ENCODE data around the gene ADCY2. TPM values are rescaled to one million over a fixed set of nuclear protein-coding genes. Genes with fewer than 3 reads are reported as not detected.

ADCY2 gene
- total and polyA plus RNA-seq, 9 of the 15 experiments (the other 6 are each of a cell fraction or from before 2014, with no cell fraction given), result 0.01 to 0.15 (median 0.03) TPM; not detected in 5

DNA sequence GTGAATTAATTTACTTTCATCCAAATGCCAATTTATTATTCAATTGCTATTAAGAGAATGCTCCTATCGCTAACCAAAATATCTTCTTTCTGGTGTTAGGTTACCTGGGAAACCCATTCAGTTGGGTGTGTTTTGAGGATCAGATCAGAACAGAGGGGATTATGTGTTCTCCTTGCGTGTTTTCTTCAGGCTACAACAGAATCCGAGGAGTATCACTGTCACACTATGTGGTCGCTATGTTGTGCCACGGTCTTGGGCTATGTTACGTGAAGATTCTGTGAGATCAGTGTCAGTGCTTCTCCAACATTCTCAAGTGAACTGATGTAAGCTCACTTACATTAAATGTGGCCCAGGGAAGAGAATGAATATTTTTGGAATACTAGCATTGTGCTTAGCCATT is 39.0 kb downstream of the ADCY2 start (continued):
- TF ChIP-seq TBL1XR1 (IDR thresholded peaks at IDR 0.05; ENCODE audit: low read length in 2 of 2), result no peak
- TF ChIP-seq ZNF165 (CRISPR knock-in tag; IDR thresholded peaks at IDR 0.05; ENCODE audit: borderline replicate concordance), result no peak

DNA sequence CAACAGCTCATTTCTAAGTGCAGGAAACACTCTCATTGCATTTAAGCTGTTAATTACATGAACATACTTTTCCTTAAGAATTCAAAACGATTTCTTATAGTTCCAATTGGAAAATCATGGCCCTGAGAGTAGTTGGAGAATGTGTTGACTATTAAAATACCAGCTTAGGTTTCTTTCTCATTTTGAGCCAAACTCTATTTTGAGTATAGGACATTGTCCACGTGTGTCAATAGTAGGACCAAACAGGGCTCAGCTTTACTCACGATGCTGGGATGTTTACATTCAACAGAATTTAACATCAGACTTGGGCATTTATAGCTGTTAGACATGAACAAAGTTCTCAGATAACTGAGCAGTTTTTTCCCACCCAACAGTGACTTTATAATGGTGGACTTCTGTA is 39.6 kb downstream of the ADCY2 start:
- intact Hi-C loops (cut with micrococcal nuclease), result no loop called here
- TF ChIP-seq, protein P1, sequence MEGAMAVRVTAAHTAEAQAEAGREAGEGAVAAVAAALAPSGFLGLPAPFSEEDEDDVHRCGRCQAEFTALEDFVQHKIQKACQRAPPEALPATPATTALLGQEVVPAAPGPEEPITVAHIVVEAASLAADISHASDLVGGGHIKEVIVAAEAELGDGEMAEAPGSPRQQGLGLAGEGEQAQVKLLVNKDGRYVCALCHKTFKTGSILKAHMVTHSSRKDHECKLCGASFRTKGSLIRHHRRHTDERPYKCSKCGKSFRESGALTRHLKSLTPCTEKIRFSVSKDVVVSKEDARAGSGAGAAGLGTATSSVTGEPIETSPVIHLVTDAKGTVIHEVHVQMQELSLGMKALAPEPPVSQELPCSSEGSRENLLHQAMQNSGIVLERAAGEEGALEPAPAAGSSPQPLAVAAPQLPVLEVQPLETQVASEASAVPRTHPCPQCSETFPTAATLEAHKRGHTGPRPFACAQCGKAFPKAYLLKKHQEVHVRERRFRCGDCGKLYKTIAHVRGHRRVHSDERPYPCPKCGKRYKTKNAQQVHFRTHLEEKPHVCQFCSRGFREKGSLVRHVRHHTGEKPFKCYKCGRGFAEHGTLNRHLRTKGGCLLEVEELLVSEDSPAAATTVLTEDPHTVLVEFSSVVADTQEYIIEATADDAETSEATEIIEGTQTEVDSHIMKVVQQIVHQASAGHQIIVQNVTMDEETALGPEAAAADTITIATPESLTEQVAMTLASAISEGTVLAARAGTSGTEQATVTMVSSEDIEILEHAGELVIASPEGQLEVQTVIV (CRISPR knock-in tag; IDR thresholded peaks at IDR 0.05; ENCODE audit: borderline replicate concordance), result no peak
- TF ChIP-seq TEAD2 (tag; IDR thresholded peaks at IDR 0.05), result no peak
- TF ChIP-seq, protein P2, sequence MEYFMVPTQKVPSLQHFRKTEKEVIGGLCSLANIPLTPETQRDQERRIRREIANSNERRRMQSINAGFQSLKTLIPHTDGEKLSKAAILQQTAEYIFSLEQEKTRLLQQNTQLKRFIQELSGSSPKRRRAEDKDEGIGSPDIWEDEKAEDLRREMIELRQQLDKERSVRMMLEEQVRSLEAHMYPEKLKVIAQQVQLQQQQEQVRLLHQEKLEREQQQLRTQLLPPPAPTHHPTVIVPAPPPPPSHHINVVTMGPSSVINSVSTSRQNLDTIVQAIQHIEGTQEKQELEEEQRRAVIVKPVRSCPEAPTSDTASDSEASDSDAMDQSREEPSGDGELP (CRISPR knock-in tag; IDR thresholded peaks at IDR 0.05; ENCODE audit: borderline replicate concordance), result no peak
- TF ChIP-seq PHF21A (IDR thresholded peaks at IDR 0.05; ENCODE audit: borderline replicate concordance, low read depth), result no peak
- TF ChIP-seq, protein P3, sequence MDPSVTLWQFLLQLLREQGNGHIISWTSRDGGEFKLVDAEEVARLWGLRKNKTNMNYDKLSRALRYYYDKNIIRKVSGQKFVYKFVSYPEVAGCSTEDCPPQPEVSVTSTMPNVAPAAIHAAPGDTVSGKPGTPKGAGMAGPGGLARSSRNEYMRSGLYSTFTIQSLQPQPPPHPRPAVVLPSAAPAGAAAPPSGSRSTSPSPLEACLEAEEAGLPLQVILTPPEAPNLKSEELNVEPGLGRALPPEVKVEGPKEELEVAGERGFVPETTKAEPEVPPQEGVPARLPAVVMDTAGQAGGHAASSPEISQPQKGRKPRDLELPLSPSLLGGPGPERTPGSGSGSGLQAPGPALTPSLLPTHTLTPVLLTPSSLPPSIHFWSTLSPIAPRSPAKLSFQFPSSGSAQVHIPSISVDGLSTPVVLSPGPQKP (CRISPR knock-in tag; IDR thresholded peaks at IDR 0.05), result no peak
- TF ChIP-seq, protein P4, sequence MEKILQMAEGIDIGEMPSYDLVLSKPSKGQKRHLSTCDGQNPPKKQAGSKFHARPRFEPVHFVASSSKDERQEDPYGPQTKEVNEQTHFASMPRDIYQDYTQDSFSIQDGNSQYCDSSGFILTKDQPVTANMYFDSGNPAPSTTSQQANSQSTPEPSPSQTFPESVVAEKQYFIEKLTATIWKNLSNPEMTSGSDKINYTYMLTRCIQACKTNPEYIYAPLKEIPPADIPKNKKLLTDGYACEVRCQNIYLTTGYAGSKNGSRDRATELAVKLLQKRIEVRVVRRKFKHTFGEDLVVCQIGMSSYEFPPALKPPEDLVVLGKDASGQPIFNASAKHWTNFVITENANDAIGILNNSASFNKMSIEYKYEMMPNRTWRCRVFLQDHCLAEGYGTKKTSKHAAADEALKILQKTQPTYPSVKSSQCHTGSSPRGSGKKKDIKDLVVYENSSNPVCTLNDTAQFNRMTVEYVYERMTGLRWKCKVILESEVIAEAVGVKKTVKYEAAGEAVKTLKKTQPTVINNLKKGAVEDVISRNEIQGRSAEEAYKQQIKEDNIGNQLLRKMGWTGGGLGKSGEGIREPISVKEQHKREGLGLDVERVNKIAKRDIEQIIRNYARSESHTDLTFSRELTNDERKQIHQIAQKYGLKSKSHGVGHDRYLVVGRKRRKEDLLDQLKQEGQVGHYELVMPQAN (IDR thresholded peaks at IDR 0.05; ENCODE audit: borderline replicate concordance), result no peak
- no peak for TF ChIP-seq SIN3A (IDR thresholded peaks at IDR 0.05; ENCODE audit: borderline replicate concordance in 2 of 2, control insufficient read depth in 1 of 2, low read depth in 2 of 2, low read length in 2 of 2)
- no peak for TF ChIP-seq MCM5 (IDR thresholded peaks at IDR 0.05; ENCODE audit: low read depth)
- no peak for TF ChIP-seq HEY1 (CRISPR knock-in tag; IDR thresholded peaks at IDR 0.05; ENCODE audit: borderline replicate concordance)

More for the DNA sequence above, 39.6 kb downstream of the ADCY2 start:
- H3K27me3 ChIP-seq (ENCODE audit: control insufficient read depth in 2 of 2, insufficient read depth in 2 of 2, low read length in 2 of 2), result no peaks in the 10 kb centered on the region
- ATAC-seq (no peak), DNase-seq (ENCODE audit: extremely low read depth in 1 of 4, low spot score in 3 of 4) (no peak), FAIRE-seq (no peak)
- CTCF ChIA-PET (ENCODE audit: low intra/inter-chr PET ratio), result no interaction called here
- H3K9me1 ChIP-seq (ENCODE audit: control insufficient read depth, insufficient read depth, low read length), result no peaks in the 10 kb centered on the region
- H3K4me3 ChIP-seq, result no peak overlapping the region
- no peak overlapping the region for H3K27ac ChIP-seq (ENCODE audit: extremely low read depth, low read depth, low read length)
- H3K36me3 ChIP-seq (ENCODE audit: control insufficient read depth, insufficient read depth, low read length), result no peaks in the 10 kb centered on the region
- BruUV-seq (replicated peaks), result no TSS peak
- no peak overlapping the region for H2AFZ ChIP-seq (ENCODE audit: low read depth, low read length)
- POLR2A ChIA-PET, result no interaction called here
- no peaks in the 10 kb centered on the region for H3K79me2 ChIP-seq (ENCODE audit: control insufficient read depth, insufficient read depth, low read length)
- H3K4me1 ChIP-seq (replicated peaks in 1 of 2; ENCODE audit: control insufficient read depth in 2 of 2, insufficient read depth in 2 of 2, low read length in 2 of 2), result no peaks in the 10 kb centered on the region
- WGBS (ENCODE audit: insufficient coverage, low coverage, missing lambda C conversion rate), result 0% methylated on average over 3 of the region's 3 CpGs
- no peak overlapping the region for H3K9ac ChIP-seq (ENCODE audit: insufficient read depth in 1 of 2, low read depth in 2 of 2, low read length in 2 of 2)
- no peaks in the 10 kb centered on the region for H3K9me3 ChIP-seq (replicated peaks; ENCODE audit: control insufficient read depth, insufficient read depth, low read depth, low read length)
- no peaks in the 10 kb centered on the region for H4K20me1 ChIP-seq (replicated peaks; ENCODE audit: control insufficient read depth, insufficient read depth, low read length)
- in situ Hi-C loops (cut with MboI), result no loop called here
- H3K4me2 ChIP-seq (ENCODE audit: insufficient read depth, low read length), result no peak overlapping the region

Data from K562 (cell line).